H9 (cell line): ENCODE data around the gene SNX14. TPM values are rescaled to one million over a fixed set of nuclear protein-coding genes. Genes with fewer than 3 reads are reported as not detected.

Source experiments
- DNase-seq: peaks from one replicate; pipeline ENCODE4 v3.0.0-alpha.2; 2017
- H2AFZ ChIP-seq: one replicate; pipeline ENCODE4 v1.6.1; 2013; ENCODE audit warnings: mild to moderate bottlenecking, low read length, control low read depth, moderate library complexity
- H2AK5ac ChIP-seq: 2 replicates; pipeline ENCODE4 v1.6.1; 2013; ENCODE audit warnings: low read length, control low read depth, mixed read lengths; ENCODE audit not compliant: insufficient read length
- H2BK120ac ChIP-seq: one replicate; pipeline ENCODE4 v1.6.1; 2013; ENCODE audit warnings: low read depth, mild to moderate bottlenecking, low read length, control low read depth, inconsistent platforms; ENCODE audit not compliant: poor library complexity, severe bottlenecking
- H2BK12ac ChIP-seq: 2 replicates; pipeline ENCODE4 v1.6.1; 2013; ENCODE audit warnings: low read length, control low read depth, mixed read lengths, low read depth; ENCODE audit not compliant: insufficient read length
- H2BK15ac ChIP-seq: 2 replicates; pipeline ENCODE4 v1.6.1; 2013; ENCODE audit warnings: low read depth, low read length, control low read depth
- H2BK20ac ChIP-seq: one replicate; pipeline ENCODE4 v1.6.1; 2013; ENCODE audit warnings: low read depth, mild to moderate bottlenecking, low read length, control low read depth, inconsistent platforms; ENCODE audit not compliant: poor library complexity, severe bottlenecking
- H2BK5ac ChIP-seq: 2 replicates; pipeline ENCODE4 v1.6.1; 2013; ENCODE audit warnings: low read length, control low read depth, mixed read lengths; ENCODE audit not compliant: insufficient read length
- H3K14ac ChIP-seq: 2 replicates; pipeline ENCODE4 v1.6.1; 2013; ENCODE audit warnings: low read length, control low read depth; ENCODE audit not compliant: insufficient read depth
- H3K18ac ChIP-seq: 2 replicates; pipeline ENCODE4 v1.6.1; 2013; ENCODE audit warnings: low read depth, mild to moderate bottlenecking, mixed read lengths, low read length, control low read depth; ENCODE audit not compliant: insufficient read length
- H3K23ac ChIP-seq: 2 replicates; pipeline ENCODE4 v1.6.1; 2013; ENCODE audit warnings: low read length, control low read depth, mixed read lengths, low read depth; ENCODE audit not compliant: insufficient read length
- H3K23me2 ChIP-seq: 2 replicates; pipeline ENCODE4 v1.6.1; 2013; ENCODE audit warnings: low read depth, mild to moderate bottlenecking, mixed read lengths, low read length, control low read depth; ENCODE audit not compliant: insufficient read length, poor library complexity, severe bottlenecking
- H3K27ac ChIP-seq: 2 replicates; pipeline ENCODE4 v1.5.1; 2013; ENCODE audit warnings: low read length, control low read depth, mixed read lengths, low read depth; ENCODE audit not compliant: insufficient read length
- H3K27me3 ChIP-seq: 2 replicates; pipeline ENCODE4 v1.6.1; 2013; ENCODE audit warnings: low read length, control low read depth, inconsistent platforms; ENCODE audit not compliant: insufficient read depth
- H3K4ac ChIP-seq: 2 replicates; pipeline ENCODE4 v1.6.1; 2013; ENCODE audit warnings: low read depth, mild to moderate bottlenecking, control low read depth, inconsistent platforms, low read length, moderate library complexity
- H3K4me1 ChIP-seq: 2 replicates; pipeline ENCODE4 v1.6.1; 2013; ENCODE audit warnings: low read length, control low read depth, inconsistent platforms; ENCODE audit not compliant: insufficient read depth
- H3K4me2 ChIP-seq: 2 replicates; pipeline ENCODE4 v1.6.1; 2013; ENCODE audit warnings: low read length, control low read depth, mixed read lengths; ENCODE audit not compliant: insufficient read length, insufficient read depth
- H3K56ac ChIP-seq: 2 replicates; pipeline ENCODE4 v1.6.1; 2013; ENCODE audit warnings: low read depth, mild to moderate bottlenecking, mixed read lengths, low read length, control low read depth; ENCODE audit not compliant: insufficient read length
- H3K79me1 ChIP-seq: 2 replicates; pipeline ENCODE4 v1.6.1; 2013; ENCODE audit warnings: low read depth, mild to moderate bottlenecking, moderate library complexity, low read length, control low read depth, inconsistent platforms; ENCODE audit not compliant: insufficient read depth, poor library complexity, severe bottlenecking
- H3K79me2 ChIP-seq: 2 replicates; pipeline ENCODE4 v1.6.1; 2013; ENCODE audit warnings: low read length, control low read depth, inconsistent platforms; ENCODE audit not compliant: insufficient read depth
- H3K9ac ChIP-seq: 2 replicates; pipeline ENCODE4 v1.6.1; 2013; ENCODE audit warnings: low read length, control low read depth, mixed read lengths; ENCODE audit not compliant: insufficient read length; ENCODE audit errors: extremely low read depth
- H3K9me3 ChIP-seq: one replicate; pipeline ENCODE4 v1.6.1; 2013; ENCODE audit warnings: low read depth, low read length, inconsistent platforms; ENCODE audit not compliant: control insufficient read depth
- H3T11ph ChIP-seq: one replicate; pipeline ENCODE4 v1.6.1; 2013; ENCODE audit warnings: mild to moderate bottlenecking, low read length, control low read depth, inconsistent platforms
- H4K20me1 ChIP-seq: one replicate; pipeline ENCODE4 v1.6.1; 2013; ENCODE audit not compliant: control insufficient read depth, insufficient read length, insufficient read depth
- H4K5ac ChIP-seq: 2 replicates; pipeline ENCODE4 v1.6.1; 2013; ENCODE audit warnings: low read depth, mild to moderate bottlenecking, mixed read lengths, low read length, control low read depth; ENCODE audit not compliant: insufficient read length
- H4K8ac ChIP-seq: replicated peaks from 2 replicates; pipeline ENCODE4 v1.6.1; 2013; ENCODE audit warnings: low read length, control low read depth, mixed read lengths, low read depth; ENCODE audit not compliant: insufficient read length
- H4K91ac ChIP-seq: 2 replicates; pipeline ENCODE4 v1.6.1; 2013; ENCODE audit warnings: low read depth, mild to moderate bottlenecking, moderate library complexity, mixed read lengths, low read length, control low read depth; ENCODE audit not compliant: insufficient read length
- H3K27ac Mint-ChIP-seq, 3 experiments: 2 replicates in 2 of 3; 3 replicates in 1 of 3; pipeline ENCODE4 v1.8.0; 2020 to 2021; ENCODE audit warnings: mixed read lengths in 3 of 3, mild to moderate bottlenecking in 1 of 3, moderate library complexity in 1 of 3
- H3K27me3 Mint-ChIP-seq: 2 replicates; pipeline ENCODE4 v1.8.0; 2021; ENCODE audit warnings: low read depth, mild to moderate bottlenecking, moderate library complexity, mixed read lengths
- H3K36me3 Mint-ChIP-seq, 3 experiments: 2 replicates in 2 of 3; 3 replicates in 1 of 3; pipeline ENCODE4 v1.8.0; 2020 to 2021; ENCODE audit warnings: low read depth in 3 of 3, mixed read lengths in 3 of 3; ENCODE audit not compliant: insufficient read depth in 1 of 3
- H3K4me1 Mint-ChIP-seq, 2 experiments: 2 replicates each; pipeline ENCODE4 v1.8.0; 2020; ENCODE audit warnings: mixed read lengths in 2 of 2
- H3K4me3 Mint-ChIP-seq, 2 experiments: 2 replicates in 1 of 2; 3 replicates in 1 of 2; pipeline ENCODE4 v1.8.0; 2020 to 2021; ENCODE audit warnings: mild to moderate bottlenecking in 2 of 2, mixed read lengths in 2 of 2, moderate library complexity in 1 of 2
- H3K9me3 Mint-ChIP-seq, 2 experiments: 2 replicates in 1 of 2; 3 replicates in 1 of 2; pipeline ENCODE4 v1.8.0; 2020; ENCODE audit warnings: mild to moderate bottlenecking in 2 of 2, mixed read lengths in 2 of 2, moderate library complexity in 1 of 2
- CTCF ChIP-seq: fragments of 200-600 bp; sonication (generic); conservative IDR thresholded peaks from 3 replicates; pipeline ENCODE4 v1.8.0; 2021; ENCODE audit warnings: antibody characterized with exemption, mild to moderate bottlenecking
- total RNA-seq: library from RNA; stranded (reverse); gene quantifications from 2 replicates; pipeline ENCODE4 v1.2.1, GENCODE V29; 2021

SNX14 gene
- total RNA-seq, 1 experiment from 2014 or later = 33.0 TPM

GRCh38 chr6:85581572-85581971 is 12.1 kb downstream of the SNX14 start:
- Mint-ChIP-seq H3K27ac (no peak overlapping the region), H3K27me3 (no peaks in the 10 kb centered on the region), H3K36me3 (peaks cover 28 to 42% (median 35%) of the 10 kb centered on the region in 3 experiments), H3K4me1 (peaks cover 10 to 17% of the 10 kb centered on the region in 2 experiments), H3K4me3 (no peak overlapping the region), H3K9me3 (peaks cover 35 to 38% of the 10 kb centered on the region in 2 experiments)
- H3K79me1 ChIP-seq = peaks cover 2% of the 10 kb centered on the region
- H2BK12ac ChIP-seq = no peak overlapping the region
- H2BK15ac ChIP-seq = no peak overlapping the region
- no peak overlapping the region for H4K8ac ChIP-seq
- peaks cover 8% of the 10 kb centered on the region; the same call in 1 of the 2 replicates for H3K4me1 ChIP-seq
- no peak overlapping the region for H2BK5ac ChIP-seq
- H2BK20ac ChIP-seq = no peak overlapping the region
- H4K20me1 ChIP-seq = no peaks in the 10 kb centered on the region
- H2BK120ac ChIP-seq = no peak overlapping the region
- no peak overlapping the region for H2AFZ ChIP-seq
- no peak overlapping the region for H3K18ac ChIP-seq
- no peak overlapping the region for H3K9ac ChIP-seq
- H3K27ac ChIP-seq = no peak overlapping the region
- TF ChIP-seq CTCF = no peak
- no peak overlapping the region for H4K91ac ChIP-seq
- no peak overlapping the region for H3K4ac ChIP-seq
- no peak overlapping the region for H3K56ac ChIP-seq
- H3K14ac ChIP-seq = no peak overlapping the region
- no peak overlapping the region for H3T11ph ChIP-seq
- H3K27me3 ChIP-seq = no peaks in the 10 kb centered on the region
- H3K23ac ChIP-seq = no peak overlapping the region
- H2AK5ac ChIP-seq = no peak overlapping the region
- no peaks in the 10 kb centered on the region for H3K9me3 ChIP-seq
- H4K5ac ChIP-seq = no peak overlapping the region
- H3K79me2 ChIP-seq = no peaks in the 10 kb centered on the region; the same call in 1 of the 2 replicates
- no peaks in the 10 kb centered on the region for H3K23me2 ChIP-seq
- no peak for DNase-seq
- H3K4me2 ChIP-seq = no peak overlapping the region
